ENCODE data around the gene DPY19L1.

GRCh38 chr7:34939175-34939574, 98.1 kb downstream of the DPY19L1 start:
- TF ChIP-seq GATA3 (IDR thresholded peaks at IDR 0.05; ENCODE audit: low read depth, low read length) (no peak), GATA2 (IDR thresholded peaks at IDR 0.05; ENCODE audit: low read depth, low read length) (no peak)

Measured in SH-SY5Y (cell line).